Measurements from ENCODE around the gene SLC13A5. TPM values are rescaled to one million over a fixed set of nuclear protein-coding genes. Genes with fewer than 3 reads are reported as not detected.

The SLC13A5 gene
- total RNA-seq, 1 donor from 2014 or later = not detected

GRCh38 chr17:6724009-6724408 lies 10.8 kb upstream of the SLC13A5 start:
- no peaks in the 10 kb centered on the region for H3K36me3 Mint-ChIP-seq

GRCh38 chr17:6721744-6722143 lies 8.6 kb upstream of the SLC13A5 start:
- no peaks in the 10 kb centered on the region for H4K20me1 ChIP-seq (ENCODE audit: low read depth)
- no peaks in the 10 kb centered on the region for H3K79me2 ChIP-seq (ENCODE audit: low read depth)
- Mint-ChIP-seq H3K4me1 (no peaks in the 10 kb centered on the region), H3K36me3 (peaks cover 1% of the 10 kb centered on the region), H3K27me3 (ENCODE audit: insufficient read depth, low read depth) (peaks cover 8% of the 10 kb centered on the region), H3K4me3 (no peak overlapping the region), H3K27ac (no peak overlapping the region), H3K9me3 (peaks cover 13% of the 10 kb centered on the region)
- no peak for DNase-seq (ENCODE audit: low spot score)
- no peak for TF ChIP-seq CTCF (IDR thresholded peaks at IDR 0.05)
- TF ChIP-seq EZH2phosphoT487 (IDR thresholded peaks at IDR 0.05) = no peak
- H3K4me1 ChIP-seq = no peaks in the 10 kb centered on the region
- no peak overlapping the region for H3K27ac ChIP-seq
- no peaks in the 10 kb centered on the region for H3K36me3 ChIP-seq
- H3K9ac ChIP-seq = no peak overlapping the region
- H2AFZ ChIP-seq (replicated peaks) = no peak overlapping the region
- no peaks in the 10 kb centered on the region for H3F3A ChIP-seq (ENCODE audit: low read depth)
- H3K4me3 ChIP-seq = no peak overlapping the region
- no peak overlapping the region for H3K4me2 ChIP-seq
- peaks cover 48% of the 10 kb centered on the region for H3K27me3 ChIP-seq
- no peaks in the 10 kb centered on the region for H3K9me3 ChIP-seq (ENCODE audit: low read depth)

More at GRCh38 chr17:6724009-6724408, 10.8 kb upstream of the SLC13A5 start:
- H3K27me3 Mint-ChIP-seq (ENCODE audit: insufficient read depth, low read depth) = peaks cover 4% of the 10 kb centered on the region
- no peak overlapping the region for H3K27ac Mint-ChIP-seq
- Histone ChIP-seq H3K27ac (no peak overlapping the region), H3K79me2 (ENCODE audit: low read depth) (no peaks in the 10 kb centered on the region), H4K20me1 (ENCODE audit: low read depth) (no peaks in the 10 kb centered on the region), H3K4me1 (no peaks in the 10 kb centered on the region), H3K4me2 (no peak overlapping the region), H3K9ac (no peak overlapping the region), H2AFZ (replicated peaks) (no peak overlapping the region), H3K4me3 (no peak overlapping the region), H3K27me3 (peaks cover 48% of the 10 kb centered on the region), H3K9me3 (ENCODE audit: low read depth) (no peaks in the 10 kb centered on the region), H3K36me3 (no peaks in the 10 kb centered on the region), H3F3A (ENCODE audit: low read depth) (no peaks in the 10 kb centered on the region)
- TF ChIP-seq EZH2phosphoT487 (IDR thresholded peaks at IDR 0.05) (no peak), EZH2 (IDR thresholded peaks at IDR 0.05) (no peak), CTCF (IDR thresholded peaks at IDR 0.05) (no peak)
- no peak overlapping the region for H3K4me3 Mint-ChIP-seq
- H3K4me1 Mint-ChIP-seq = no peaks in the 10 kb centered on the region
- H3K9me3 Mint-ChIP-seq = peaks cover 2% of the 10 kb centered on the region
- no peak for DNase-seq (ENCODE audit: low spot score)

- Histone ChIP-seq H3F3A (ENCODE audit: low read depth) (peaks cover 23% of the 10 kb centered on the region), H3K27me3 (peaks cover 67% of the 10 kb centered on the region), H3K27ac (no peak overlapping the region), H3K4me3 (no peak overlapping the region), H3K4me2 (no peak overlapping the region), H3K79me2 (ENCODE audit: low read depth) (no peaks in the 10 kb centered on the region), H4K20me1 (ENCODE audit: low read depth) (peaks cover 4% of the 10 kb centered on the region), H3K9me3 (ENCODE audit: low read depth) (no peaks in the 10 kb centered on the region), H3K4me1 (peaks cover 5% of the 10 kb centered on the region), H2AFZ (replicated peaks) (no peak overlapping the region), H3K36me3 (no peaks in the 10 kb centered on the region), H3K9ac (no peak overlapping the region)
- H3K4me3 Mint-ChIP-seq = no peak overlapping the region
- peaks cover 27% of the 10 kb centered on the region for H3K9me3 Mint-ChIP-seq
- H3K27ac Mint-ChIP-seq = no peak overlapping the region
- no peak for DNase-seq (ENCODE audit: low spot score)
- H3K27me3 Mint-ChIP-seq (ENCODE audit: insufficient read depth, low read depth) = peaks cover 30% of the 10 kb centered on the region
- no peak for TF ChIP-seq EZH2phosphoT487 (IDR thresholded peaks at IDR 0.05)
- TF ChIP-seq EZH2 (IDR thresholded peaks at IDR 0.05) = no peak
- TF ChIP-seq CTCF (IDR thresholded peaks at IDR 0.05) = no peak
- H3K4me1 Mint-ChIP-seq = peaks cover 11% of the 10 kb centered on the region
- peaks cover 4% of the 10 kb centered on the region for H3K36me3 Mint-ChIP-seq
Measured at GRCh38 chr17:6716736-6717135, 3.6 kb upstream of the SLC13A5 start.
